GM12865 (cell line): ENCODE measurements around the gene STPG4.

ENCODE experiments used
- DNase-seq: peaks from one replicate; pipeline ENCODE4 v3.0.0; 2010; ENCODE audit warnings: low read depth
- H3K4me3 ChIP-seq: 2 replicates; pipeline ENCODE4 v1.5.1; 2011; ENCODE audit warnings: mild to moderate bottlenecking, low read depth, low read length, control low read depth
- TF ChIP-seq, protein P1 (sequence below): IDR thresholded peaks from 2 replicates; pipeline ENCODE4 v1.5.1; 2011; ENCODE audit warnings: low read length, control low read depth, low read depth, inconsistent platforms; ENCODE audit not compliant: insufficient read depth; ENCODE audit errors: missing control alignments

Gene STPG4

GRCh38 chr2:47043891-47044239 is 111.2 kb downstream of the STPG4 start:
- no peak for DNase-seq
- TF ChIP-seq, protein P1, sequence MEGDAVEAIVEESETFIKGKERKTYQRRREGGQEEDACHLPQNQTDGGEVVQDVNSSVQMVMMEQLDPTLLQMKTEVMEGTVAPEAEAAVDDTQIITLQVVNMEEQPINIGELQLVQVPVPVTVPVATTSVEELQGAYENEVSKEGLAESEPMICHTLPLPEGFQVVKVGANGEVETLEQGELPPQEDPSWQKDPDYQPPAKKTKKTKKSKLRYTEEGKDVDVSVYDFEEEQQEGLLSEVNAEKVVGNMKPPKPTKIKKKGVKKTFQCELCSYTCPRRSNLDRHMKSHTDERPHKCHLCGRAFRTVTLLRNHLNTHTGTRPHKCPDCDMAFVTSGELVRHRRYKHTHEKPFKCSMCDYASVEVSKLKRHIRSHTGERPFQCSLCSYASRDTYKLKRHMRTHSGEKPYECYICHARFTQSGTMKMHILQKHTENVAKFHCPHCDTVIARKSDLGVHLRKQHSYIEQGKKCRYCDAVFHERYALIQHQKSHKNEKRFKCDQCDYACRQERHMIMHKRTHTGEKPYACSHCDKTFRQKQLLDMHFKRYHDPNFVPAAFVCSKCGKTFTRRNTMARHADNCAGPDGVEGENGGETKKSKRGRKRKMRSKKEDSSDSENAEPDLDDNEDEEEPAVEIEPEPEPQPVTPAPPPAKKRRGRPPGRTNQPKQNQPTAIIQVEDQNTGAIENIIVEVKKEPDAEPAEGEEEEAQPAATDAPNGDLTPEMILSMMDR, result no peak
- H3K4me3 ChIP-seq, result no peak overlapping the region

GRCh38 chr2:47043142-47043890 is 111.8 kb downstream of the STPG4 start:
- TF ChIP-seq, protein P1, result no peak
- no peak overlapping the region for H3K4me3 ChIP-seq
- DNase-seq, result no peak

DNA sequence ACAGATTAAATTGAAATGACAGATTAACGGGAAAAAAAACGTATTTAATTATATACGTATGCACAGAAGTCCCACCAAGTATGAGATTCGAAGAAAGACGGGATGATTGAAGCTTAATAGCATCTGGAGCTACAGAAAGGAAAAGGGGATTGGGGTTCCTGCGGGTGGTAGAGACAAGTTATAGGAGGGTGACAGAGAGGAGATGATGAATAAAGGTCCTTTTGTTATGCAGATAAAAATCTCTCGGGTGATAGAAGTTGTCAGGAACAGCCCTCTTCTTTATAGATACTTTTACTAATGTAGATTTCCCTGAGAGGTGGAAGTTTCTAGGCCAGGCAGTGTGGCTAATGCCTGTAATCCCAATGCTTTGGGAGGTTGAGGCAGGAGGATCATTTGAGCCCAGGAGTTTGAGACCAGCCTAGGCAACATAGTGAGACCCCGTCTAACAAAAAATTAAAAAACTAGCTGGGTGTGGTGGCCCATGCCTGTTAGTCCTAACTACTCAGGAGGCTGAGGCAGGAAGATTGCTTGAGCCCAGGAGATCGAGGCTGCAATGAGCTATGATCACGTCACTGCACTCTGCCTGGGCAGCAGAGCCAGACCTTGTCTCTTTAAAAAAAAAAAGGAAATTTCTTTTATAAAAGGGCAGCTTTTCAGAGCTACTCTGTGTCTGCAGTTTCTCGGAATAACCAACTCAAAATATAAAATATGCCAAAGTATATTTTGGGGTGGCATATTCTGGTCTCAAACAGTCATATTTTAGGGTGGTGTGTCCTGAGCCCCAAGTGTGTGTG is 113.0 kb downstream of the STPG4 start:
- no peak for DNase-seq
- TF ChIP-seq, protein P1, result no peak
- no peak overlapping the region for H3K4me3 ChIP-seq

- no peak for DNase-seq
- TF ChIP-seq, protein P1, result no peak
Observed at GRCh38 chr2:47041063-47041462, 114.0 kb downstream of the STPG4 start.

DNA sequence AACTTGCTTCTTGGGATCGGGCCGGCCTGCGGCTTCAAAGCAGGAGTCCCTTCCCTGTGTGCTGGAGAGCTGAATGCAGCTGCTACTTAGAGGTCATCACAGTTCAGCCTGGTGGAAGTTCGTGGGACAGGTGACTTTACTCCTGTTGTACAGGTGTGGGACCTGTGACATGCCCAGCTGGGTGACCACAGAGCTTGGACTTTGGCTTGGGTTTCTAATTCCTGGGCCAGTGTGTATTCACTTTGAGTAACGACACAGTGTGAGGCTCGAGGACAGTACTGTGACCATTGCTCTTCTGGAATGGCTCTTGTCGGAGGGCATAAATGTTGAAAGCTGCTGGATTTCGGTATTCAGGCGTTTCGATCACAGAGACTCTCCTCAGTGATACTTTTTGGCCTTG is 114.5 kb downstream of the STPG4 start:
- TF ChIP-seq, protein P1, result no peak
- DNase-seq, result no peak
- H3K4me3 ChIP-seq, result no peak overlapping the region

More at GRCh38 chr2:47041063-47041462, 114.0 kb downstream of the STPG4 start:
- no peak overlapping the region for H3K4me3 ChIP-seq

DNA sequence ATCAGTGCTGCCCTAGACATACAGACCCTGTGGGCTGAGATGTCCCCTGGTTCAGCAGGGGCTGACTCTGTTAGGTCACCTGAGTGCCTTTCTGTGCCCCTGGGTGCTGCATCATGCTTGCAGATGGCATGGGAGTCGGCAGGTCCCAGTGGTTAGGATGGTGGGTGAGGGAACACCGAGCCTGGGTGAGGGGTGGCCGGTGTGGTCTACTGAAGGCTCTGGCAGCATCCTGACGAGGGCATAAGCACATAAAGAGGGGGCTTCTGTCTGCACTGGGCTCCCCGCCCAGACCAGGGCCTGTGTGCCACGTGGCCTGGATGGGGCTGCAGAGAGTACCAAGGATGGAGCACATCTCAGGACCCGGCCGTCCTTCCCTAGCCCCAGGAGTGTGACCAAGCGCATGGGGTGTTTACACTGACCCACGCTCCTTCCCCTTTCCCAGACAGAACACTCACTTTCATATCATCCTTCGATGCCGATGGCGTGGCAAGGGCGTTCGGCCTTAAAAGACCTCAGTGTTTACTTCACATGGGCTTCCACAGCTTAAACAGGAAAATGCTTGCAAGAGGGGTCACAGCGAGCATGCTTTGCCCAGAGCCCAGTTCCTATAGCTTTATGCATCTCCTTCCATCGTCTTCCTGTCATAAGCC is 115.1 kb downstream of the STPG4 start:
- TF ChIP-seq, protein P1, result no peak
- H3K4me3 ChIP-seq, result no peak overlapping the region
- DNase-seq, result no peak
